Ishikawa (cell line): ENCODE results near the gene PDE8A.

ENCODE experiments used
- CEBPB ChIP-seq: IDR thresholded peaks from 2 replicates; pipeline ENCODE4 v1.6.1; 2012
- CREB1 ChIP-seq: IDR thresholded peaks from 2 replicates; pipeline ENCODE4 v1.6.1; 2012; ENCODE audit warnings: low read depth
- EGR1 ChIP-seq: IDR thresholded peaks from 2 replicates; pipeline ENCODE4 v1.6.1; 2012
- EP300 ChIP-seq: IDR thresholded peaks from 2 replicates; pipeline ENCODE4 v1.6.1; 2012; ENCODE audit warnings: borderline replicate concordance
- FOXM1 ChIP-seq: IDR thresholded peaks from 2 replicates; pipeline ENCODE4 v1.6.1; 2012; ENCODE audit warnings: low read depth, borderline replicate concordance
- MAX ChIP-seq: IDR thresholded peaks from 2 replicates; pipeline ENCODE4 v1.6.1; 2012
- NFIC ChIP-seq: IDR thresholded peaks from 2 replicates; pipeline ENCODE4 v1.6.1; 2012
- RAD21 ChIP-seq: IDR thresholded peaks from 2 replicates; pipeline ENCODE4 v1.6.1; 2012; ENCODE audit warnings: low read depth
- REST ChIP-seq: IDR thresholded peaks from 2 replicates; pipeline ENCODE4 v1.6.1; 2012; ENCODE audit warnings: low read depth, mild to moderate bottlenecking
- TAF1 ChIP-seq: IDR thresholded peaks from 2 replicates; pipeline ENCODE4 v1.6.1; 2012; ENCODE audit warnings: low read depth, mild to moderate bottlenecking
- TCF12 ChIP-seq: IDR thresholded peaks from 2 replicates; pipeline ENCODE4 v1.6.1; 2012; ENCODE audit warnings: low read depth
- TEAD4 ChIP-seq: IDR thresholded peaks from 2 replicates; pipeline ENCODE4 v1.6.1; 2012
- USF1 ChIP-seq: IDR thresholded peaks from 2 replicates; pipeline ENCODE4 v1.6.1; 2012
- YY1 ChIP-seq: IDR thresholded peaks from 2 replicates; pipeline ENCODE4 v1.6.1; 2012; ENCODE audit warnings: low read depth
- ZBTB7A ChIP-seq: IDR thresholded peaks from 2 replicates; pipeline ENCODE4 v1.6.1; 2012; ENCODE audit warnings: low read depth

The PDE8A gene

GRCh38 chr15:84968301-84968700 lies 13.4 kb upstream of the PDE8A start:
- TF ChIP-seq TCF12 (no peak), FOXM1 (no peak), NFIC (no peak), TAF1 (no peak), MAX (no peak), RAD21 (no peak), EGR1 (no peak), REST (no peak), YY1 (no peak), CREB1 (no peak)

- TF ChIP-seq FOXM1 (no peak), CEBPB (no peak), EP300 (no peak), CREB1 (no peak), TAF1 (no peak), MAX (no peak)
Measured at GRCh38 chr15:84969257-84969656, 12.4 kb upstream of the PDE8A start.

GRCh38 chr15:84970843-84971242 lies 10.8 kb upstream of the PDE8A start:
- TF ChIP-seq EP300 (no peak), ZBTB7A (no peak), REST (no peak), USF1 (no peak)

- no peak for TF ChIP-seq USF1
- TF ChIP-seq CREB1, result no peak
- no peak for TF ChIP-seq YY1
- no peak for TF ChIP-seq EP300
- TF ChIP-seq TEAD4, result no peak
- no peak for TF ChIP-seq REST
- TF ChIP-seq EGR1, result no peak
- no peak for TF ChIP-seq TCF12
- TF ChIP-seq FOXM1, result no peak
- no peak for TF ChIP-seq MAX
- no peak for TF ChIP-seq RAD21
- no peak for TF ChIP-seq ZBTB7A
- TF ChIP-seq CEBPB, result no peak
- no peak for TF ChIP-seq NFIC
- no peak for TF ChIP-seq TAF1
Measured at GRCh38 chr15:84973492-84974460, 7.9 kb upstream of the PDE8A start.
